ENCODE results near the gene FAM114A2. TPM values are rescaled to one million over a fixed set of nuclear protein-coding genes. Genes with fewer than 3 reads are reported as not detected.

The FAM114A2 gene
- total RNA-seq, 1 experiment from 2014 or later, result 12.9 TPM

DNA sequence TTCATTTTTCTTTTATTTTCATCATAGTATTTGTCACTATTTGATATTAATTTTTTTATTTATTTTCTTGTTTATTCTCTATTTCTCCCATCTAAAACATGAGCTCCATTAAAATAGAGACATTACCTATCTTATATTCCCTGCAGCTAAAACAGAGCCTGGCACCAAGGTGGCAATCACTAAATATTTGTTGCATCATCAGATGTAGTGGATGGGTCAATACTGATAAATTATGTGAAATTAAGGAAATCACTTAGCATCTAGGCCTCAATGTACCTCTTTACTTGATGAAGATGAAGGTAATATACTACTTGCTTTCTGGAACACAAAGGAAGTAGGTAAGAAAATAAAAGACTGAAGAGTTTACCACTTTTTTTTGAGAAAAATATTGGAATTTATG lies 24.7 kb upstream of the FAM114A2 start:
- Histone ChIP-seq H3K4me2 (ENCODE audit: low read length) (no peak overlapping the region), H3K27ac (ENCODE audit: low read length) (no peak overlapping the region), H3K4me3 (ENCODE audit: low read length) (no peak overlapping the region), H3K27me3 (ENCODE audit: low read length) (no peaks in the 10 kb centered on the region), H3K9me2 (replicated peaks; ENCODE audit: low read length) (no peaks in the 10 kb centered on the region), H3F3A (ENCODE audit: low read length, unreplicated experiment) (no peaks in the 10 kb centered on the region), H3K9me3 (ENCODE audit: low read length) (no peaks in the 10 kb centered on the region), H2AFZ (ENCODE audit: low read length) (no peak overlapping the region), H3K9ac (ENCODE audit: low read length) (no peak overlapping the region), H3K4me1 (ENCODE audit: insufficient read depth, low read length) (no peaks in the 10 kb centered on the region), H3K36me3 (ENCODE audit: low read depth, low read length) (no peaks in the 10 kb centered on the region), H4K20me1 (ENCODE audit: low read length) (no peaks in the 10 kb centered on the region), H3K79me2 (ENCODE audit: low read length) (no peaks in the 10 kb centered on the region)
- DNase-seq (no peak), ATAC-seq (no peak)
- ChIA-PET CTCF (no interaction called here), POLR2A (ENCODE audit: unreplicated experiment) (interaction anchor here (0.6 kb wide), 1 partner anchor 144 kb away, joined by 3 read pairs; no protein-coding TSS in a partner anchor)
- TF ChIP-seq EZH2 (IDR thresholded peaks at IDR 0.05; ENCODE audit: low read length, unreplicated experiment) (no peak), CTCF (conservative IDR thresholded peaks at IDR 0.05; ENCODE audit: low read depth, low read length) (no peak), EZH2phosphoT487 (IDR thresholded peaks at IDR 0.05; ENCODE audit: borderline replicate concordance, low read length) (no peak)
- intact Hi-C loops (cut with micrococcal nuclease), result no loop called here
- BruUV-seq (replicated peaks), result no TSS peak

DNA sequence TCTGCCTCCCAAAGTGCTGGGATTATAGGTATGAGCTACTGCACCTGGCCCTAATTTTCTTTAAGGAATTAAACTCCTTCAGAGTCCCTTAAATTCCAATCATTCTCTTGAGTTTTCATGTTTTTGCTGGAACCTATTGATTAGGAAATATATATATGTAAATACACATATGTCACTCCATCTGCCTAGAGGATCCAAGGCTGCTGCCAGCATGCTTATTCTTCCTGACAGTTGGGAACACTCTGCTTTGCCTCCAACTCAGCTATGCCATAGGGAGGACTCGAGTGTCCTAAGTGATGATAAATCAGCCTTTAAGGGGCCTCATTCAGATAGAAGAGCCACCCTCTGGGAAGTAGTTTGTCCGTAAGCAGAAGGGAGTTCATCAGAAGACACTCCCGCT lies 21.9 kb upstream of the FAM114A2 start:
- intact Hi-C loops (cut with micrococcal nuclease), result no loop called here
- Histone ChIP-seq H3K27me3 (ENCODE audit: low read length) (no peaks in the 10 kb centered on the region), H3F3A (ENCODE audit: low read length, unreplicated experiment) (no peaks in the 10 kb centered on the region), H3K79me2 (ENCODE audit: low read length) (no peaks in the 10 kb centered on the region), H3K9me2 (replicated peaks; ENCODE audit: low read length) (no peaks in the 10 kb centered on the region), H3K27ac (ENCODE audit: low read length) (no peak overlapping the region), H2AFZ (ENCODE audit: low read length) (no peak overlapping the region), H3K4me3 (ENCODE audit: low read length) (no peak overlapping the region), H3K4me2 (ENCODE audit: low read length) (no peak overlapping the region), H3K4me1 (ENCODE audit: insufficient read depth, low read length) (no peaks in the 10 kb centered on the region), H3K9me3 (ENCODE audit: low read length) (no peaks in the 10 kb centered on the region), H3K36me3 (ENCODE audit: low read depth, low read length) (no peaks in the 10 kb centered on the region), H3K9ac (ENCODE audit: low read length) (no peak overlapping the region), H4K20me1 (ENCODE audit: low read length) (no peaks in the 10 kb centered on the region)
- ChIA-PET POLR2A (ENCODE audit: unreplicated experiment) (no interaction called here), CTCF (interaction anchor here (0.7 kb wide), 1 partner anchor 387 kb away, joined by 12 read pairs; no protein-coding TSS in a partner anchor)
- TF ChIP-seq EZH2 (IDR thresholded peaks at IDR 0.05; ENCODE audit: low read length, unreplicated experiment) (no peak), EZH2phosphoT487 (IDR thresholded peaks at IDR 0.05; ENCODE audit: borderline replicate concordance, low read length) (no peak)
- no TSS peak for BruUV-seq (replicated peaks)
- no peak for ATAC-seq
- no peak for DNase-seq

- H3K9me3 ChIP-seq (ENCODE audit: low read length), result no peaks in the 10 kb centered on the region
- no peaks in the 10 kb centered on the region for H3K79me2 ChIP-seq (ENCODE audit: low read length)
- H3F3A ChIP-seq (ENCODE audit: low read length, unreplicated experiment), result no peaks in the 10 kb centered on the region
- H3K9ac ChIP-seq (ENCODE audit: low read length), result no peak overlapping the region
- ChIA-PET CTCF (no interaction called here), POLR2A (ENCODE audit: unreplicated experiment) (no interaction called here)
- no peaks in the 10 kb centered on the region for H3K27me3 ChIP-seq (ENCODE audit: low read length)
- no peak for DNase-seq
- H3K4me1 ChIP-seq (ENCODE audit: insufficient read depth, low read length), result no peaks in the 10 kb centered on the region
- H3K4me2 ChIP-seq (ENCODE audit: low read length), result no peak overlapping the region
- H3K9me2 ChIP-seq (replicated peaks; ENCODE audit: low read length), result no peaks in the 10 kb centered on the region
- H3K27ac ChIP-seq (ENCODE audit: low read length), result no peak overlapping the region
- BruUV-seq (replicated peaks), result no TSS peak
- ATAC-seq, result no peak
- no peak overlapping the region for H2AFZ ChIP-seq (ENCODE audit: low read length)
- H3K4me3 ChIP-seq (ENCODE audit: low read length), result no peak overlapping the region
- no peaks in the 10 kb centered on the region for H3K36me3 ChIP-seq (ENCODE audit: low read depth, low read length)
- H4K20me1 ChIP-seq (ENCODE audit: low read length), result no peaks in the 10 kb centered on the region
- TF ChIP-seq CTCF (conservative IDR thresholded peaks at IDR 0.05; ENCODE audit: low read depth, low read length), result no peak
- TF ChIP-seq EZH2 (IDR thresholded peaks at IDR 0.05; ENCODE audit: low read length, unreplicated experiment), result no peak
- no peak for TF ChIP-seq EZH2phosphoT487 (IDR thresholded peaks at IDR 0.05; ENCODE audit: borderline replicate concordance, low read length)
- intact Hi-C loops (cut with micrococcal nuclease), result no loop called here
Measured at GRCh38 chr5:154059583-154059982, 20.9 kb upstream of the FAM114A2 start.

Data from PC-3 (cell line).